Natural killer cell (primary cell): ENCODE data around the gene ST6GAL1. TPM values are rescaled to one million over a fixed set of nuclear protein-coding genes. Genes with fewer than 3 reads are reported as not detected.
"Not testable (repeated sequence)": the region's sequence is repeated elsewhere in the genome, so short reads cannot be mapped to it uniquely, and the experiment has no call there.

Source experiments
- ATAC-seq, 3 donors: fragments of 150-1000 bp in 2 of 3; fragments of 200-7000 bp in 1 of 3; cut with Tn5 transposase; 1 replicate in 1 of 3; 2 replicates in 2 of 3; pipeline ENCODE4 v1.10.0; 2021; ENCODE audit warnings: mild to moderate bottlenecking in 2 of 3, moderate library complexity in 2 of 3
- DNase-seq, 2 donors: peaks; one replicate each; pipeline versions ENCODE4 v3.0.0 to v3.0.0-alpha.2; 2013 to 2021; ENCODE audit warnings: mixed read lengths in 1 of 2
- H3K27ac ChIP-seq: one replicate; pipeline ENCODE4 v1.5.1; 2013; ENCODE audit warnings: mild to moderate bottlenecking, low read length
- H3K27me3 ChIP-seq: one replicate; pipeline ENCODE4 v1.6.1; 2013; ENCODE audit warnings: low read length; ENCODE audit not compliant: control insufficient read depth, insufficient read depth
- H3K36me3 ChIP-seq: one replicate; pipeline ENCODE4 v1.6.1; 2013; ENCODE audit warnings: low read length; ENCODE audit not compliant: control insufficient read depth, insufficient read depth
- H3K4me1 ChIP-seq: one replicate; pipeline ENCODE4 v1.6.1; 2013; ENCODE audit warnings: low read length; ENCODE audit not compliant: control insufficient read depth, insufficient read depth
- H3K4me3 ChIP-seq: one replicate; pipeline ENCODE4 v1.5.1; 2013; ENCODE audit warnings: low read length
- H3K9me3 ChIP-seq: one replicate; pipeline ENCODE4 v1.6.1; 2013; ENCODE audit warnings: low read length; ENCODE audit not compliant: control insufficient read depth, insufficient read depth
- H3K27ac Mint-ChIP-seq, 2 donors: one replicate each; pipeline ENCODE4 v1.8.0; 2022; ENCODE audit warnings: mild to moderate bottlenecking in 2 of 2, mixed read lengths in 2 of 2, moderate library complexity in 1 of 2
- H3K27me3 Mint-ChIP-seq, 2 donors: one replicate each; pipeline ENCODE4 v1.8.0; 2022; ENCODE audit warnings: low read depth in 2 of 2, mixed read lengths in 2 of 2
- H3K36me3 Mint-ChIP-seq: one replicate; pipeline ENCODE4 v1.8.0; 2022; ENCODE audit warnings: mixed read lengths
- H3K4me1 Mint-ChIP-seq, 2 donors: one replicate each; pipeline ENCODE4 v1.8.0; 2022; ENCODE audit warnings: mixed read lengths in 2 of 2
- H3K4me3 Mint-ChIP-seq: one replicate; pipeline ENCODE4 v1.8.0; 2022; ENCODE audit warnings: mild to moderate bottlenecking, moderate library complexity, mixed read lengths
- H3K9me3 Mint-ChIP-seq, 2 donors: one replicate each; pipeline ENCODE4 v1.8.0; 2022; ENCODE audit warnings: mixed read lengths in 2 of 2
- CTCF ChIP-seq: fragments of 200-600 bp; IDR thresholded peaks from one replicate; pipeline ENCODE4 v1.8.0; 2022; ENCODE audit warnings: antibody characterized with exemption
- WGBS: methylation state at CpG from one replicate; pipeline ENCODE4 v1.1.7; 2013; ENCODE audit warnings: missing lambda C conversion rate; ENCODE audit not compliant: insufficient coverage; 5-methylcytosine and 5-hydroxymethylcytosine counted together
- intact Hi-C: fragments of 100-400 bp; cut with micrococcal nuclease; formaldehyde crosslinking; loops from one replicate; pipeline ENCODE4 v1.14.2; 2022
- total RNA-seq, 4 donors: library from RNA; stranded (reverse); fragments of 120-200 nt in 1 of 4; gene quantifications; one replicate each; pipeline versions ENCODE4 v1.2.3 to v1.2.4, GENCODE V29; 2013 to 2022

The ST6GAL1 gene
- total RNA-seq, 3 donors from 2014 or later (not counting 1 experiment from before 2014, with no cell fraction given): 121 to 182 (median 146) TPM

- H3K36me3 ChIP-seq: peaks cover 5% of the 10 kb centered on the region
- Mint-ChIP-seq H3K27me3 (no peaks in the 10 kb centered on the region), H3K9me3 (peaks cover 2 to 3% of the 10 kb centered on the region in 2 donors), H3K4me1 (peaks cover 51 to 61% of the 10 kb centered on the region in 2 donors), H3K4me3 (no peak overlapping the region), H3K27ac (peak overlapping the region; percentile 75 to 84), H3K36me3 (peaks cover 29% of the 10 kb centered on the region)
- H3K27ac ChIP-seq: no peak overlapping the region
- no peaks in the 10 kb centered on the region for H3K27me3 ChIP-seq
- TF ChIP-seq CTCF: no peak
- H3K4me3 ChIP-seq: no peak overlapping the region
- peak in 1 of 3 donors; percentile 50 for ATAC-seq
- WGBS: 68% methylated on average over 2 of the region's 2 CpGs
- no peaks in the 10 kb centered on the region for H3K9me3 ChIP-seq
- intact Hi-C loops: no loop called here
- peak in 1 of 2 donors; percentile 38 for DNase-seq
- peaks cover 33% of the 10 kb centered on the region for H3K4me1 ChIP-seq
Measured at GRCh38 chr3:187006864-187007630, 76.7 kb downstream of the ST6GAL1 start.

- H3K4me3 ChIP-seq, H3K27ac Mint-ChIP-seq, ATAC-seq, H3K27ac ChIP-seq, intact Hi-C loops, DNase-seq, H3K27me3 ChIP-seq, H3K27me3 Mint-ChIP-seq, H3K9me3 ChIP-seq, H3K9me3 Mint-ChIP-seq, H3K4me3 Mint-ChIP-seq: not testable (repeated sequence)
- Histone ChIP-seq H3K36me3 (peaks cover 13% of the 10 kb centered on the region), H3K4me1 (peaks cover 49% of the 10 kb centered on the region)
- peaks cover 17% of the 10 kb centered on the region for H3K36me3 Mint-ChIP-seq
- H3K4me1 Mint-ChIP-seq: peaks cover 58 to 62% of the 10 kb centered on the region in 2 donors
- WGBS: 98% methylated on average over 3 of the region's 3 CpGs
Measured at GRCh38 chr3:187010382-187010781, 80.1 kb downstream of the ST6GAL1 start.

- Mint-ChIP-seq H3K4me1 (peaks cover 57 to 62% of the 10 kb centered on the region in 2 donors), H3K9me3 (peaks cover 0 to 3% of the 10 kb centered on the region in 2 donors), H3K36me3 (peaks cover 13% of the 10 kb centered on the region), H3K27ac (peak overlapping the region in 1 of 2 donors; percentile 81), H3K4me3 (no peak overlapping the region), H3K27me3 (no peaks in the 10 kb centered on the region)
- no peak for TF ChIP-seq CTCF
- Histone ChIP-seq H3K9me3 (no peaks in the 10 kb centered on the region), H3K4me1 (peaks cover 52% of the 10 kb centered on the region), H3K36me3 (peaks cover 16% of the 10 kb centered on the region), H3K4me3 (no peak overlapping the region), H3K27me3 (no peaks in the 10 kb centered on the region), H3K27ac (peak overlapping the region; percentile 67)
- ATAC-seq: peak in 1 of 3 donors; percentile 46
- no peak for DNase-seq
- intact Hi-C loops: no loop called here
- 66% methylated on average over 7 of the region's 7 CpGs for WGBS
Measured at GRCh38 chr3:187011915-187012314, 81.6 kb downstream of the ST6GAL1 start.

GRCh38 chr3:187012609-187013051, 82.3 kb downstream of the ST6GAL1 start:
- intact Hi-C loops: no loop called here
- DNase-seq: peak in 1 of 2 donors; percentile 73
- peaks cover 51% of the 10 kb centered on the region for H3K4me1 ChIP-seq
- peak overlapping the region; percentile 51 to 81 for H3K27ac Mint-ChIP-seq
- no peak for TF ChIP-seq CTCF
- H3K36me3 ChIP-seq: peaks cover 16% of the 10 kb centered on the region
- H3K4me1 Mint-ChIP-seq: peaks cover 55% of the 10 kb centered on the region in 2 donors
- H3K9me3 ChIP-seq: no peaks in the 10 kb centered on the region
- no peaks in the 10 kb centered on the region for H3K27me3 ChIP-seq
- H3K9me3 Mint-ChIP-seq: peaks cover 0 to 3% of the 10 kb centered on the region in 2 donors
- no peaks in the 10 kb centered on the region for H3K27me3 Mint-ChIP-seq
- WGBS: 20% methylated on average over 7 of the region's 7 CpGs
- no peak overlapping the region for H3K4me3 ChIP-seq
- peaks cover 5% of the 10 kb centered on the region for H3K36me3 Mint-ChIP-seq
- H3K27ac ChIP-seq: peak overlapping the region; percentile 67
- peak overlapping the region; percentile 25 for H3K4me3 Mint-ChIP-seq
- ATAC-seq: peak; percentile 62 to 80 (median 73)
